ENCODE measurements around the gene CDC7. TPM values are rescaled to one million over a fixed set of nuclear protein-coding genes. Genes with fewer than 3 reads are reported as not detected.

The CDC7 gene
- total and polyA plus RNA-seq, 2 of the 13 experiments (the other 11 are each of a cell fraction or from before 2014, with no cell fraction given): 2.5 to 12.6 TPM

GRCh38 chr1:91499904-91500755 is 521 bp upstream of the CDC7 start (continued):
- TF ChIP-seq, protein P1, sequence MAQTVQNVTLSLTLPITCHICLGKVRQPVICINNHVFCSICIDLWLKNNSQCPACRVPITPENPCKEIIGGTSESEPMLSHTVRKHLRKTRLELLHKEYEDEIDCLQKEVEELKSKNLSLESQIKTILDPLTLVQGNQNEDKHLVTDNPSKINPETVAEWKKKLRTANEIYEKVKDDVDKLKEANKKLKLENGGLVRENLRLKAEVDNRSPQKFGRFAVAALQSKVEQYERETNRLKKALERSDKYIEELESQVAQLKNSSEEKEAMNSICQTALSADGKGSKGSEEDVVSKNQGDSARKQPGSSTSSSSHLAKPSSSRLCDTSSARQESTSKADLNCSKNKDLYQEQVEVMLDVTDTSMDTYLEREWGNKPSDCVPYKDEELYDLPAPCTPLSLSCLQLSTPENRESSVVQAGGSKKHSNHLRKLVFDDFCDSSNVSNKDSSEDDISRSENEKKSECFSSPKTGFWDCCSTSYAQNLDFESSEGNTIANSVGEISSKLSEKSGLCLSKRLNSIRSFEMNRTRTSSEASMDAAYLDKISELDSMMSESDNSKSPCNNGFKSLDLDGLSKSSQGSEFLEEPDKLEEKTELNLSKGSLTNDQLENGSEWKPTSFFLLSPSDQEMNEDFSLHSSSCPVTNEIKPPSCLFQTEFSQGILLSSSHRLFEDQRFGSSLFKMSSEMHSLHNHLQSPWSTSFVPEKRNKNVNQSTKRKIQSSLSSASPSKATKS (CRISPR knock-in tag; IDR thresholded peaks at IDR 0.05): 0 out of 2 replicates have a peak, but pooled peaks have one; percentile 14
- 0 out of 2 replicates have a peak, but pooled peaks have one; percentile 17 for TF ChIP-seq UBTF (CRISPR knock-in tag; IDR thresholded peaks at IDR 0.05)
- no peak for TF ChIP-seq MATR3 (CRISPR knock-in tag; IDR thresholded peaks at IDR 0.05)
- TF ChIP-seq HMG20B (CRISPR knock-in tag; conservative IDR thresholded peaks at IDR 0.05): no peak
- TF ChIP-seq ZIK1 (CRISPR knock-in tag; IDR thresholded peaks at IDR 0.05; ENCODE audit: borderline replicate concordance, low read depth): no peak
- TF ChIP-seq ARID2 (CRISPR knock-in tag; IDR thresholded peaks at IDR 0.05; ENCODE audit: borderline replicate concordance): 0 out of 2 replicates have a peak, but pooled peaks have one; percentile 11
- TF ChIP-seq ZNF75D (CRISPR knock-in tag; IDR thresholded peaks at IDR 0.05; ENCODE audit: borderline replicate concordance): no peak
- no peak for TF ChIP-seq HMGA1 (CRISPR knock-in tag; conservative IDR thresholded peaks at IDR 0.05)
- no peak for TF ChIP-seq ZNF414 (CRISPR knock-in tag; IDR thresholded peaks at IDR 0.05)
- 0 out of 2 replicates have a peak, but pooled peaks have one; percentile 6 for TF ChIP-seq U2AF2 (IDR thresholded peaks at IDR 0.05; ENCODE audit: low read depth, low read length)
- peak; percentile 99 for TF ChIP-seq CCAR2 (optimal IDR thresholded peaks at IDR 0.05; ENCODE audit: low read depth, low read length)
- 0 out of 2 replicates have a peak, but pooled peaks have one; percentile 20 for TF ChIP-seq GFI1 (CRISPR knock-in tag; IDR thresholded peaks at IDR 0.05; ENCODE audit: borderline replicate concordance)
- TF ChIP-seq ZSCAN25 (CRISPR knock-in tag; IDR thresholded peaks at IDR 0.05): no peak
- TF ChIP-seq MED1 (CRISPR knock-in tag; IDR thresholded peaks at IDR 0.05): no peak
- 0 out of 2 replicates have a peak, but pooled peaks have one; percentile 4 for TF ChIP-seq MAFF (IDR thresholded peaks at IDR 0.05; ENCODE audit: low read depth, low read length)
- TF ChIP-seq ARNT2 (CRISPR knock-in tag; IDR thresholded peaks at IDR 0.05; ENCODE audit: low read depth): 0 out of 2 replicates have a peak, but pooled peaks have one; percentile 6
- TF ChIP-seq TBL1XR1 (IDR thresholded peaks at IDR 0.05; ENCODE audit: borderline replicate concordance, low read length, partially characterized antibody): peak; percentile 9
- peak; percentile 52; the same call in 1 of the 2 replicates for TF ChIP-seq PHF20 (CRISPR knock-in tag; IDR thresholded peaks at IDR 0.05)
- no peak for TF ChIP-seq TBP (CRISPR knock-in tag; IDR thresholded peaks at IDR 0.05)
- TF ChIP-seq SP1 (IDR thresholded peaks at IDR 0.05): no peak
- TF ChIP-seq SP1 (CRISPR knock-in tag; IDR thresholded peaks at IDR 0.05): no peak
- 0 out of 2 replicates have a peak, but pooled peaks have one; percentile 35 for TF ChIP-seq ZNF879 (CRISPR knock-in tag; IDR thresholded peaks at IDR 0.05)
- TF ChIP-seq NCOA5 (CRISPR knock-in tag; IDR thresholded peaks at IDR 0.05): 0 out of 2 replicates have a peak, but pooled peaks have one; percentile 11
- TF ChIP-seq, protein P2, sequence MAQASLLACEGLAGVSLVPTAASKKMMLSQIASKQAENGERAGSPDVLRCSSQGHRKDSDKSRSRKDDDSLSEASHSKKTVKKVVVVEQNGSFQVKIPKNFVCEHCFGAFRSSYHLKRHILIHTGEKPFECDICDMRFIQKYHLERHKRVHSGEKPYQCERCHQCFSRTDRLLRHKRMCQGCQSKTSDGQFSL (CRISPR knock-in tag; IDR thresholded peaks at IDR 0.05): no peak

All from HepG2 (cell line).